Activated T-cell treated with anti-CD3 and anti-CD28 coated beads for 48 hours (primary cell): ENCODE data around the gene REPIN1.

ENCODE experiments used
- DNase-seq: peaks from one replicate; pipeline ENCODE4 v3.0.0-alpha.2; 2020; ENCODE audit warnings: low read depth

Gene REPIN1

DNA sequence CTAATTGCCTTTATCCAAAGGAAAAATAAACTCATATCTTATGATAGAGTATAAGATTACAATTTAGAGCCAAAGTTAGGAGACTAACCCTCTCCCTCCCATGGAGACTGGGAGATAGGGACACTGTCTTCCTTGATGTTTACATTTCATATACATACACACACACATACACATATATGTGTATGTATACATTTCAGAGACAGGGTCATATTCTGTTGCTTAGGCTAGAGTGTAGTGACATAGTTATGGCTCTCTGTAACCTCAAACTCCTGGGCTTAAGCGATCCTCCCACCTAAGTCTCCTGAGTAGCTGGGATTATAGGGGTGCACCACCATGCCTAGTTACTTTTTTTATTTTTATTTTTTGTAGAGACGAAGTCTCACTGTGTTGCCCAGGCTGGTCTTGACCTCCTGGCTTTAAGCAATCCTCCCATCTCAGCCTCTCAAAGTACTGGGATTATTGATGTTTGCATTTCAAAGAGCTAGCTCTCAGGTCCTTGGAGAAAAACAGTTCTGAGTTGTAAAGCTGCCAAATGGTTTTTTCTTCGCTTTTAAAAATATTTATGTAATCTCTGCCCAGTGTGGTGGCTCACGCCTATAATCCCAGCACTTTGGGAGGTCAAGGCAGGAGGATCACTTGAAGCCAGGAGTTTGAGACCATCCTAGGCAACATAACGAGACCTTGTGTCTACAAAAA lies 8.1 kb upstream of the REPIN1 start:
- no peak for DNase-seq

GRCh38 chr7:150361402-150361801 lies 7.2 kb upstream of the REPIN1 start:
- DNase-seq: no peak

GRCh38 chr7:150361807-150362621 lies 6.6 kb upstream of the REPIN1 start:
- DNase-seq: no peak

DNA sequence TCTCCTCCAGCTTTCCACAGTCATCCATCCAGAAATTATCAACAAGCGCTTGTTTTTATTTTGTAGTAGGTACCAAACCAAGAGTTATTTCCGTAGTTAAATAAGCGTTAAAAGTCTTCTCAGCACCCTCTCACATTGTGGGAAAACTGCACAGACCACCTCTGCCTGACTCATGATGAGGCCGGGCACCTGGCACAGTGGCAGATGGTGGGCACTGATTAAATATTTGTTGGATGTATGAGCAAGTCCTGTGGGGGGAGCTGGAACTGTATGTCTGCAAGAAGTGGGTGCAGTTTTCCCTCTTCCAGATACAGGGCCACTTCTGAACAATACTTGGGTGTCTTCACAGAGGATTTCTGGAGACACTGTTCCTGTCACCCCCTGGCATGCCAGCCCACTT lies 5.3 kb upstream of the REPIN1 start:
- no peak for DNase-seq

DNA sequence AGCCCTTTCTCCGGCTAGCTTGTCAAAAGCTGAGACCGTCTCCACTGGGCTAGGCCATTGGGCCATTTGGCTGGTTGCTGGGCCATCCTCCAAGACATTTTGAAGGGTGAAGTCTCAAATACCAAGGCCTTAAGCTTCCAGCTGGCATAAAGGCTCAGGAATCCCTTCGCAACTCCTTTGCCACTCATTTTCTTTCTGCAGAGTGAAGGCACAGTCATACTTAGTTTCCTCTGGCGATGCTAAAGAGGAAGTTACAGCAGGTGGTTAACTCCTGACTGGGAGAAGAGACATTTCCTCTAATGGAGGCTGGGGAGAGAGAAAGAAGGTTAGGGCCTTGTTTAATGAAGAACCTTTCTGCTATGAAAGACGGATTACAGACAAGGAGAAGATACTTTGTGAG lies 4.8 kb upstream of the REPIN1 start:
- no peak for DNase-seq

DNA sequence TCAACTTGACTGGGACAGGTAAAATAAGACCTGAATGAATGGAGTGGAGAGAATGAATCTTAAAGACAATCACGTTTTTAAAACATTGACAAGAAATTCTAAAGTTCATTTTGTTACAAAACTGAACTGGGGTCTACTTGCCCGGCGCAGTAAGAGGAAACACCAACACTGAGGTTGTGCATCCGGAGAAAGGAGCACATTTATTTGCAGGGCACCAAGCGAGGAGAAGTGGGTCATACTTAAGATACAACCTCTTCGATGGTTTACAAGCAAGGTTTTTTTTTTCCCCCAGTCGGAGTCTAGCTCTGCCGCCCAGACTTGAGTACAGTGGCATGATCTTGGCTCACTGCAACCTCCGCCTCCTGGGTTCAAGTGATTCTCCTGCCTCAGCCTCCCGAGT lies 3.4 kb upstream of the REPIN1 start:
- no peak for DNase-seq

GRCh38 chr7:150365673-150366398 lies 2.8 kb upstream of the REPIN1 start:
- no peak for DNase-seq

DNA sequence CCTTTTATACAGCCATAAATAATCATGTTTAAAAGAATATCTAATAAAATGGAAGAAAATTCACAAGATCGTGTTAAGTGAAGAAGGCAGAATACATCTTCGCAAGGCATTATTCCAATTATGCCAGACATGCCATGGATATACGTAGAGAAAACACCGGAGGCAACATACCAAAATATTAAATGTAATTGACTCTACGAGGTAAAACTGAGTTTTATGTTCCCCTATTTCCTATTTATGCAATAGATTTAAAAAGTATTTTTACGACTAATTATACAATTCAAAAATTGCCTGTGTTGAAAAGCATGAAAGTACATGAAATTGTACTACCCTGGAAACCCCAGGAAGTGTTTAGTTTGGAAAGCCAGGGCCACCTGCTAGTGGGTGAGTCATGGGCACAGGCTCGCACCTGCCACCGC lies 936 bp upstream of the REPIN1 start:
- no peak for DNase-seq

DNA sequence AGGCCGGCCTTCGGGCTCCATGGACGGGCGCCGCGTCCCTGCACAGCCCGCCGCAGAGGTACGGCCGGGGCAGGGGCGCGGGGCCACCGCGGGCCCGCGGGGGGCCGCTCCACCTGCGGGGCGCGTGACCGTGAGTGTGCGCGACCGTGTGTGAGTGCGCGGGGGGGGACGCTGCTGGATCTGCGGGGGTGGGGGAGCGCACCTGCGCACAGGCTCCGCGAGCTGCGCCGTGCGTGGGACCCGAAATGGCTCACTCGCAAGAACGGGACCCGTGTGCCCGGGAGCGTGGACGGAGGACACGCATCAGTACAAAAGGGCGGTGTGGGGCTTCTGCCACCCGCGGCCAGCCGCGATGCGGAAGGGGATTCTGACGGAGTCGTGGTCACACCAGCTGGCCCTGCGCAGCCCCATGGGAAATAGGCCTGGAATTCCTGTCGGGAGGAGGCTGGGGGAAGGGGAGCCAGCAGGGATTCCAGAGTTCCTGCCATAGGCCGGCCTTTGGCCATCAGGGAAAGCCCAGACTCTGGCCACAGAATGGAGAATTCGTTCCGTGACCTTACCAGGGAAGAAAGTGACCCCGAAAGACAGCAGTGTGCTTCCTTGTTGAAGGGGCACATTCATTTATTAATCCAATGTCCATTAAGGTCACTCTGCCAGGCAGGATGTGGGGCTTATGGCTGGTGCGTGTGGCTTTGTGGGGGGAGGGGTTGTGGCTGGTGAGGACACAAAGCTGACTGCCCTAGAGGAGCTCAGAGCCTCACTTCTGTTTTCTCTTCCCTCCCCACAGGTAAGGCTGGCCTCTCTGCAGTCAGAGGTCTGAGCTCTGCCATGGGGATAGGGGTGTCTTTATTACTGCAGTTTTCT lies 494 bp downstream of the REPIN1 start:
- no peak for DNase-seq

DNA sequence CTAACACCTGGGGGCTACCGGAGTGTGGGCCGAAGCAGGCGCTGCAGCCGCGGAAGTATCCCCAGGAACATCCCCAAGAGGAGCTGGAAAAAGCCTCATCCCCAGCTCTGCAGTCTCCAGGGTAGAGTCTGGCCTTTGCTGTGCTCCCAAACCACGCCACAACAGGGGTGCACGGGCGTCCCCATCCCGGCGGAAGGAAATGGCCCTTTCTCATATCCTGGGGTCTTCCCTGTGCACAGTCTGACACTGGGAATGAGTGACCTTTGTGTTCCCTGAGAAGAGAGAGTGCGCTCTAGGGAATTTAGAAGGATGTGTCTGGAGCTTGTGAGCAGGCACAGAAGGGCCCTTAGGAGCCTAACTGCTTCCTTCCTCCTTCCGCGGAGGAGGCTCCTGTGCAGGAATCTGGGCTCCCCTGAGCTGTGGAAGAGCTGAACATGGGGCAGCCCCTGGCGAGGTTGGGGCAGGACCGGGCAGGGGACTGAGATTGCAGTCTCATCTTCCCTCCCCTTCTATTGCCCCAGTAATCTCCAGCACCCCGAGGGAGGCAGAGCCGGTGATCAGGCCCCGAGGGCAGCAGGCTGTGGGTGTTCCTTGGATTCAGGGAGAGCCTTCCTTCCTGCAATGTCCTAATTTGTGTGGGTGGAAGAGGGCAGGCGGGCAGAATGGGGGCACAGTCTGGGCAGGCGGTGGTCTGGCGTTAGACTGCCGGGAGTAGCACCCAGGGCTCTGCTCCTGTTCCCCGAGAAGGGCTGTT lies 1.3 kb downstream of the REPIN1 start:
- DNase-seq: no peak

- no peak for DNase-seq
Observed at GRCh38 chr7:150370612-150371071, 2.0 kb downstream of the REPIN1 start.

GRCh38 chr7:150371131-150371995 lies 2.7 kb downstream of the REPIN1 start:
- no peak for DNase-seq

DNA sequence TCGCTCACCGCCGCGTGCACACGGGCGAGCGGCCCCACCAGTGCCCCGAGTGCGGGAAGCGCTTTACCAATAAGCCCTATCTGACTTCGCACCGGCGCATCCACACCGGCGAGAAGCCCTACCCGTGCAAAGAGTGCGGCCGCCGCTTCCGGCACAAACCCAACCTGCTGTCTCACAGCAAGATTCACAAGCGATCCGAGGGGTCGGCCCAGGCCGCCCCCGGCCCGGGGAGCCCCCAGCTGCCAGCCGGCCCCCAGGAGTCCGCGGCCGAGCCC lies 3.3 kb downstream of the REPIN1 start:
- no peak for DNase-seq

DNA sequence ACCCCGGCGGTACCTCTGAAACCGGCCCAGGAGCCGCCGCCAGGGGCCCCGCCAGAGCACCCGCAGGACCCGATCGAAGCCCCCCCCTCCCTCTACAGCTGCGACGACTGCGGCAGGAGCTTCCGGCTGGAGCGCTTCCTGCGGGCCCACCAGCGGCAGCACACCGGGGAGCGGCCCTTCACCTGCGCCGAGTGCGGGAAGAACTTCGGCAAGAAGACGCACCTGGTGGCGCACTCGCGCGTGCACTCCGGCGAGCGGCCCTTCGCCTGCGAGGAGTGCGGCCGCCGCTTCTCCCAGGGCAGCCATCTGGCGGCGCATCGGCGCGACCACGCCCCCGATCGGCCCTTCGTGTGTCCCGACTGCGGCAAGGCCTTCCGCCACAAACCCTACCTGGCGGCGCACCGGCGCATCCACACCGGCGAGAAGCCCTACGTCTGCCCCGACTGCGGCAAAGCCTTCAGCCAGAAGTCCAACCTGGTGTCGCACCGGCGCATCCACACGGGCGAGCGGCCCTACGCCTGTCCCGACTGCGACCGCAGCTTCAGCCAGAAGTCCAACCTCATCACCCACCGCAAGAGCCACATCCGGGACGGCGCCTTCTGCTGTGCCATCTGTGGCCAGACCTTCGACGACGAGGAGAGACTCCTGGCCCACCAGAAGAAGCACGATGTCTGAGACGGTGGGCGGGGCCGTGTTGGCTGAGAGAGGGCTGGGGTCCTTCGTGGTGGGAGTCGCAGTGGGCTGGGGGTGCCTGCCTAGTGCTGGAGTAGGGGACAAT lies 3.8 kb downstream of the REPIN1 start:
- DNase-seq: no peak

- DNase-seq: no peak
Observed at GRCh38 chr7:150373049-150373801, 4.6 kb downstream of the REPIN1 start.

- DNase-seq: no peak
Observed at GRCh38 chr7:150374026-150374425, 5.4 kb downstream of the REPIN1 start.

- no peak for DNase-seq
Observed at GRCh38 chr7:150374472-150374871, 5.8 kb downstream of the REPIN1 start.

DNA sequence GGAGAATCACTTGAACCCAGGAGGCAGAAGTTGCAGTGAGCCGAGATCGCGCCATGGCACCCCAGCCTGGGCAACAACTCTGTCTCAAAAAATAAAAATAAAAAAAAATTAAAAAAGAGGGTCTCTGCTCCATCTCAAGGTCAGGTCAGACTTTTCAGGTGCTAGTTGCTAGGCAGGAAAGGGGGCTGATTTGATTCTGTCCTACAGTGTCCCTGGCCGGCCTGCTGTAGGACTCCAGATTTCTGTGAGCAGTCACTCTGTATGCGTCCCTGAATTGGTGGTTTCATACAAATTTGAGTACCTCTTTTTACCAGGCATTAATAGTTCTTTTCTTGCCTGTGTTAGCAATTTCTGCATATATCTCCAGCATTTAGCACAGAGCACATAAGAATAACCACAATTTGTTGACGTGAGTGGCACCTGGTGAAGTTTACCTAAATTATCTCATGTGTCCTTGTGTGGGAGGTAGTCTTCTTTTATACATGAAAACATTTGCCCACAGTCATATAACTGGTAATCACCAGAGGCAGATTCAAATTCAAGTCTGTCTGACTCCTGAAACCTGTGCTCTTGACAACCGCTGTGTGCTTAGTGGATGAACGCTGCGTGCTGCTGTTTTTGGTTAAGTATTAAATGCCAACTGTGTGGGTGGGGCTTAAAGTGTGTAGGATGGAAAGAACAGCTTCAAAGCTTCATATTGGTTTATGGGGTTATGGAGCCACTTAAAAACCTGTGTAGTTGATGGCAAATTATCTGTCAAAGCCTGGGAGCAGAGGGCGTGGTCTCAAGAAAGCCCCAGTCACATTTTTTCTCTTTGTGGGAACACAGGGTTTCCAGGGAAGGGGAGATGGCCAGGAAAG lies 7.3 kb downstream of the REPIN1 start:
- no peak for DNase-seq
